Measurements from ENCODE around the gene PLPP7.
"Not testable (repeated sequence)": the region's sequence is repeated elsewhere in the genome, so short reads cannot be mapped to it uniquely, and the experiment has no call there.

The PLPP7 gene

GRCh38 chr9:131289301-131290035, at the start of gene PLPP7:
Gene PLPP7 (plus strand): TSS chr9:131289723. CDS start chr9:131289998, 275 bp downstream.
- no peaks in the 10 kb centered on the region for H3K36me3 ChIP-seq (ENCODE audit: control insufficient read depth, insufficient read depth, low read length)
- H3K4me1 ChIP-seq (ENCODE audit: control insufficient read depth, insufficient read depth, low read length) = peaks cover 5% of the 10 kb centered on the region; the same call in 1 of the 2 replicates
- H3K9me3 ChIP-seq (ENCODE audit: control insufficient read depth, insufficient read depth, low read length) = no peaks in the 10 kb centered on the region
- H3K4me3 ChIP-seq (ENCODE audit: low read depth, low read length) = no peak within 1 kb of the TSS
- H3K27me3 ChIP-seq (ENCODE audit: control insufficient read depth, insufficient read depth, low read length) = no peaks in the 10 kb centered on the region
- H3K27ac ChIP-seq (ENCODE audit: low read depth, low read length) = no peak within 1 kb of the TSS
- no peak within 1 kb of the TSS for H3K9ac ChIP-seq (ENCODE audit: low read depth, low read length)

GRCh38 chr9:131240047-131240921, 49.2 kb upstream of the PLPP7 start:
- Histone ChIP-seq H3K27ac (ENCODE audit: low read depth, low read length) (no peak overlapping the region), H3K36me3 (ENCODE audit: control insufficient read depth, insufficient read depth, low read length) (peaks cover 4% of the 10 kb centered on the region; the same call in 1 of the 2 replicates), H3K4me1 (ENCODE audit: control insufficient read depth, insufficient read depth, low read length) (peaks cover 15% of the 10 kb centered on the region), H3K4me3 (ENCODE audit: low read depth, low read length) (no peak overlapping the region), H3K9me3 (ENCODE audit: control insufficient read depth, insufficient read depth, low read length) (no peaks in the 10 kb centered on the region), H3K27me3 (ENCODE audit: control insufficient read depth, insufficient read depth, low read length) (no peaks in the 10 kb centered on the region), H3K9ac (ENCODE audit: low read depth, low read length) (no peak overlapping the region)

GRCh38 chr9:131244331-131244730, 45.2 kb upstream of the PLPP7 start:
- H3K27me3 ChIP-seq (ENCODE audit: control insufficient read depth, insufficient read depth, low read length); H3K9me3 ChIP-seq (ENCODE audit: control insufficient read depth, insufficient read depth, low read length); H3K4me3 ChIP-seq (ENCODE audit: low read depth, low read length); H3K9ac ChIP-seq (ENCODE audit: low read depth, low read length); H3K27ac ChIP-seq (ENCODE audit: low read depth, low read length); H3K4me1 ChIP-seq (ENCODE audit: control insufficient read depth, insufficient read depth, low read length); H3K36me3 ChIP-seq (ENCODE audit: control insufficient read depth, insufficient read depth, low read length): not testable (repeated sequence)

- Histone ChIP-seq H3K9me3 (ENCODE audit: control insufficient read depth, insufficient read depth, low read length) (no peaks in the 10 kb centered on the region), H3K4me3 (ENCODE audit: low read depth, low read length) (no peak overlapping the region), H3K9ac (ENCODE audit: low read depth, low read length) (no peak overlapping the region), H3K4me1 (ENCODE audit: control insufficient read depth, insufficient read depth, low read length) (no peaks in the 10 kb centered on the region), H3K27me3 (ENCODE audit: control insufficient read depth, insufficient read depth, low read length) (no peaks in the 10 kb centered on the region), H3K27ac (ENCODE audit: low read depth, low read length) (no peak overlapping the region), H3K36me3 (ENCODE audit: control insufficient read depth, insufficient read depth, low read length) (no peaks in the 10 kb centered on the region)
These were observed 42.9 kb upstream of the PLPP7 start for GRCh38 chr9:131246618-131247017.

GRCh38 chr9:131252120-131252519, 37.4 kb upstream of the PLPP7 start:
- Histone ChIP-seq H3K27ac (ENCODE audit: low read depth, low read length) (no peak overlapping the region), H3K4me3 (ENCODE audit: low read depth, low read length) (no peak overlapping the region), H3K9ac (ENCODE audit: low read depth, low read length) (no peak overlapping the region)

GRCh38 chr9:131253891-131254491, 35.5 kb upstream of the PLPP7 start:
- H3K9me3 ChIP-seq (ENCODE audit: control insufficient read depth, insufficient read depth, low read length) = no peaks in the 10 kb centered on the region
- 0 out of 2 replicates have a peak, but pooled peaks cover 6% of the 10 kb centered on the region for H3K4me1 ChIP-seq (ENCODE audit: control insufficient read depth, insufficient read depth, low read length)
- H3K27me3 ChIP-seq (ENCODE audit: control insufficient read depth, insufficient read depth, low read length) = no peaks in the 10 kb centered on the region
- H3K27ac ChIP-seq (ENCODE audit: low read depth, low read length) = no peak overlapping the region
- no peak overlapping the region for H3K9ac ChIP-seq (ENCODE audit: low read depth, low read length)
- no peaks in the 10 kb centered on the region for H3K36me3 ChIP-seq (ENCODE audit: control insufficient read depth, insufficient read depth, low read length)
- no peak overlapping the region for H3K4me3 ChIP-seq (ENCODE audit: low read depth, low read length)

More at GRCh38 chr9:131252120-131252519, 37.4 kb upstream of the PLPP7 start:
- Histone ChIP-seq H3K36me3 (ENCODE audit: control insufficient read depth, insufficient read depth, low read length) (no peaks in the 10 kb centered on the region), H3K9me3 (ENCODE audit: control insufficient read depth, insufficient read depth, low read length) (no peaks in the 10 kb centered on the region), H3K4me1 (ENCODE audit: control insufficient read depth, insufficient read depth, low read length) (0 out of 2 replicates have a peak, but pooled peaks cover 6% of the 10 kb centered on the region), H3K27me3 (ENCODE audit: control insufficient read depth, insufficient read depth, low read length) (no peaks in the 10 kb centered on the region)

GRCh38 chr9:131254626-131255025, 34.9 kb upstream of the PLPP7 start:
- Histone ChIP-seq H3K36me3 (ENCODE audit: control insufficient read depth, insufficient read depth, low read length) (no peaks in the 10 kb centered on the region), H3K9ac (ENCODE audit: low read depth, low read length) (no peak overlapping the region), H3K4me3 (ENCODE audit: low read depth, low read length) (no peak overlapping the region), H3K9me3 (ENCODE audit: control insufficient read depth, insufficient read depth, low read length) (no peaks in the 10 kb centered on the region), H3K27ac (ENCODE audit: low read depth, low read length) (no peak overlapping the region), H3K27me3 (ENCODE audit: control insufficient read depth, insufficient read depth, low read length) (no peaks in the 10 kb centered on the region), H3K4me1 (ENCODE audit: control insufficient read depth, insufficient read depth, low read length) (0 out of 2 replicates have a peak, but pooled peaks cover 6% of the 10 kb centered on the region)

- Histone ChIP-seq H3K27ac (ENCODE audit: low read depth, low read length) (no peak overlapping the region), H3K4me1 (ENCODE audit: control insufficient read depth, insufficient read depth, low read length) (0 out of 2 replicates have a peak, but pooled peaks cover 6% of the 10 kb centered on the region), H3K9me3 (ENCODE audit: control insufficient read depth, insufficient read depth, low read length) (no peaks in the 10 kb centered on the region), H3K36me3 (ENCODE audit: control insufficient read depth, insufficient read depth, low read length) (no peaks in the 10 kb centered on the region), H3K27me3 (ENCODE audit: control insufficient read depth, insufficient read depth, low read length) (no peaks in the 10 kb centered on the region), H3K4me3 (ENCODE audit: low read depth, low read length) (no peak overlapping the region), H3K9ac (ENCODE audit: low read depth, low read length) (no peak overlapping the region)
These were observed 33.8 kb upstream of the PLPP7 start for GRCh38 chr9:131255676-131256197.

GRCh38 chr9:131257266-131258025, 32.1 kb upstream of the PLPP7 start:
- no peaks in the 10 kb centered on the region for H3K9me3 ChIP-seq (ENCODE audit: control insufficient read depth, insufficient read depth, low read length)
- H3K4me1 ChIP-seq (ENCODE audit: control insufficient read depth, insufficient read depth, low read length) = 0 out of 2 replicates have a peak, but pooled peaks cover 6% of the 10 kb centered on the region
- H3K27me3 ChIP-seq (ENCODE audit: control insufficient read depth, insufficient read depth, low read length) = no peaks in the 10 kb centered on the region
- H3K27ac ChIP-seq (ENCODE audit: low read depth, low read length) = no peak overlapping the region
- H3K9ac ChIP-seq (ENCODE audit: low read depth, low read length) = no peak overlapping the region
- no peak overlapping the region for H3K4me3 ChIP-seq (ENCODE audit: low read depth, low read length)
- H3K36me3 ChIP-seq (ENCODE audit: control insufficient read depth, insufficient read depth, low read length) = no peaks in the 10 kb centered on the region

GRCh38 chr9:131258186-131258585, 31.3 kb upstream of the PLPP7 start:
- no peak overlapping the region for H3K4me3 ChIP-seq (ENCODE audit: low read depth, low read length)
- no peak overlapping the region for H3K9ac ChIP-seq (ENCODE audit: low read depth, low read length)
- no peaks in the 10 kb centered on the region for H3K27me3 ChIP-seq (ENCODE audit: control insufficient read depth, insufficient read depth, low read length)
- H3K4me1 ChIP-seq (ENCODE audit: control insufficient read depth, insufficient read depth, low read length) = 0 out of 2 replicates have a peak, but pooled peaks cover 6% of the 10 kb centered on the region
- no peaks in the 10 kb centered on the region for H3K36me3 ChIP-seq (ENCODE audit: control insufficient read depth, insufficient read depth, low read length)
- H3K27ac ChIP-seq (ENCODE audit: low read depth, low read length) = no peak overlapping the region
- H3K9me3 ChIP-seq (ENCODE audit: control insufficient read depth, insufficient read depth, low read length) = no peaks in the 10 kb centered on the region
